Measurements from ENCODE around the gene TMTC3. TPM values are rescaled to one million over a fixed set of nuclear protein-coding genes. Genes with fewer than 3 reads are reported as not detected.

TMTC3 gene
- total and polyA plus RNA-seq, 2 of the 8 experiments (the other 6 are each of a cell fraction or from before 2014, with no cell fraction given) = 7.0 to 45.1 TPM

DNA sequence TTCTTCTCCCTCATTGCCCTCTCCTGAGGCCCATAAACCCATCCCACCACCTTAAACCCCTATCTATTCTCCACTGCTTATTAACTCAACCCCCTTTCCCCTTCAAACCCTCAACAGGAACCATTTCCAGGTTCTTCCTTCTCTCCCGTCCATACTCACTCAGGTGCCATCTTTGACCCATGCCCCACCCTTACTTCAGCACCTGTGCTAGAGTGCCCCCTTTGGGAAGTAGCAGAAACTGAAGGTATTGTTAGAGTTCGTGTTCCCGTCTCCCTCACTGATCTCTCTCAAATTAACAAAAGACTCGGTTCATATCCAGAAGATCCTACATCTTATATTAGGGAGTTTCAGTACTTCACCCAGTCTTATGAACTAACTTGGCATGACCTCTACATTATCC is 86.6 kb downstream of the TMTC3 start:
- Histone ChIP-seq H3K18ac (ENCODE audit: extremely low read depth, low read length) (peak overlapping the region; percentile 60; the same call in 1 of the 2 replicates), H3K79me2 (ENCODE audit: control insufficient read depth in 1 of 2, insufficient read depth in 2 of 2, low read length in 2 of 2) (no peaks in the 10 kb centered on the region), H2AFZ (ENCODE audit: low read length) (no peak overlapping the region), H3K4me3 (ENCODE audit: extremely low read depth in 1 of 4, insufficient read depth in 2 of 4, low read depth in 3 of 4, low read length in 4 of 4) (no peak overlapping the region), H3K14ac (ENCODE audit: insufficient read length) (no peak overlapping the region), H3K27me3 (replicated peaks in 1 of 4; ENCODE audit: control insufficient read depth in 3 of 4, extremely low read depth in 1 of 4, insufficient read depth in 3 of 4, low read length in 3 of 4) (no peaks in the 10 kb centered on the region), H2BK120ac (replicated peaks; ENCODE audit: low read depth, low read length) (no peak overlapping the region), H3K9me3 (ENCODE audit: insufficient read depth in 2 of 2, low read depth in 1 of 2, low read length in 1 of 2) (no peaks in the 10 kb centered on the region), H2BK15ac (ENCODE audit: low read length) (no peak overlapping the region), H3K79me1 (ENCODE audit: low read depth, low read length) (no peaks in the 10 kb centered on the region), H4K5ac (ENCODE audit: insufficient read length, low read depth, low read length) (no peak overlapping the region), H2BK20ac (ENCODE audit: low read length) (no peak overlapping the region), H3K36me3 (ENCODE audit: control insufficient read depth in 2 of 4, insufficient read depth in 4 of 4, low read length in 3 of 4) (no peaks in the 10 kb centered on the region), H3K4me1 (replicated peaks in 1 of 4; ENCODE audit: control insufficient read depth in 3 of 4, insufficient read depth in 4 of 4, low read length in 3 of 4) (peaks cover 0 to 2% (median 0%) of the 10 kb centered on the region in 4 experiments; a peak in 3 of 7 replicates), H3K23me2 (ENCODE audit: low read depth, low read length) (no peaks in the 10 kb centered on the region), H4K8ac (ENCODE audit: extremely low read depth, insufficient read depth, low read length) (no peak overlapping the region), H3K4me2 (ENCODE audit: insufficient read depth in 1 of 2, low read depth in 2 of 2, low read length in 2 of 2) (no peak overlapping the region), H3K23ac (ENCODE audit: insufficient read length) (no peak overlapping the region), H4K91ac (replicated peaks; ENCODE audit: insufficient read length, low read length) (no peak overlapping the region), H4K20me1 (replicated peaks in 1 of 2; ENCODE audit: control insufficient read depth in 1 of 2, insufficient read depth in 2 of 2, low read length in 2 of 2) (no peaks in the 10 kb centered on the region), H3K56ac (replicated peaks; ENCODE audit: insufficient read length, low read depth, low read length) (no peak overlapping the region), H2BK12ac (ENCODE audit: low read depth, low read length) (no peak overlapping the region), H3K4ac (replicated peaks; ENCODE audit: insufficient read length, low read depth, low read length) (no peak overlapping the region), H3K27ac (ENCODE audit: low read depth, low read length) (no peak overlapping the region), H2AK5ac (ENCODE audit: low read depth, low read length) (no peak overlapping the region), H2BK5ac (ENCODE audit: low read depth, low read length) (no peak overlapping the region), H3K9ac (replicated peaks in 1 of 4; ENCODE audit: extremely low read depth in 1 of 4, low read depth in 3 of 4, low read length in 3 of 4) (no peak overlapping the region)
- DNase-seq (ENCODE audit: low read depth in 1 of 2, low spot score in 2 of 2) (no peak), FAIRE-seq (no peak)
- ChIA-PET CTCF (ENCODE audit: partially characterized antibody) (no interaction called here), POLR2A (ENCODE audit: partially characterized antibody) (no interaction called here)
- 0 out of 2 replicates have a peak, but pooled peaks have one; percentile 8 for TF ChIP-seq YY1 (IDR thresholded peaks at IDR 0.05; ENCODE audit: low read depth, low read length)
- TF ChIP-seq CBX5 (IDR thresholded peaks at IDR 0.05; ENCODE audit: low read depth, low read length) = no peak
- TF ChIP-seq BACH1 (IDR thresholded peaks at IDR 0.05; ENCODE audit: low read length) = no peak
- peak in 1 of 2 experiments; percentile 41; a peak in 3 of 4 replicates for TF ChIP-seq RAD21 (IDR thresholded peaks at IDR 0.05 in 1 of 2, conservative IDR thresholded peaks at IDR 0.05 in 1 of 2; ENCODE audit: low read depth in 2 of 2, low read length in 2 of 2)
- 89% methylated on average over 4 of the region's 4 CpGs; no CpG with 5 or more reads in 1 of the 2 experiments for WGBS, 2 experiments (ENCODE audit: extremely low coverage in 1 of 2, insufficient coverage in 1 of 2, insufficient read length in 1 of 2, insufficient replicate concordance in 2 of 2, low coverage in 1 of 2, low lambda C conversion rate in 2 of 2, missing lambda C conversion rate in 1 of 2)

Measured in H1 (cell line).